HAP-1 (cell line): ENCODE results near the gene EPOP.

Source experiments
- DNase-seq, 2 experiments: peaks; one replicate each; pipeline ENCODE4 v3.0.0-alpha.2; 2016 to 2020; ENCODE audit warnings: low spot score in 2 of 2
- H3K27me3 ChIP-seq: fragments of 250-450 bp; sonication (Bioruptor Pico); 2 replicates; pipeline ENCODE4 v1.5.1; 2020; ENCODE audit warnings: low read depth, mild to moderate bottlenecking, moderate library complexity
- H3K36me3 ChIP-seq: fragments of 250-450 bp; sonication (Bioruptor Pico); replicated peaks from 2 replicates; pipeline ENCODE4 v1.5.1; 2020; ENCODE audit warnings: mild to moderate bottlenecking
- H3K4me1 ChIP-seq: fragments of 250-450 bp; sonication (Bioruptor Pico); 2 replicates; pipeline ENCODE4 v1.5.1; 2020; ENCODE audit warnings: mild to moderate bottlenecking
- H3K4me3 ChIP-seq: fragments of 250-450 bp; sonication (Bioruptor Pico); 2 replicates; pipeline ENCODE4 v1.5.1; 2020; ENCODE audit warnings: mild to moderate bottlenecking, moderate library complexity
- H3K9me3 ChIP-seq: fragments of 250-450 bp; sonication (Bioruptor Pico); 2 replicates; pipeline ENCODE4 v1.5.1; 2020; ENCODE audit warnings: mild to moderate bottlenecking, moderate library complexity
- in situ Hi-C: fragments of 300-500 bp; cut with MboI; formaldehyde crosslinking; loops from 3 replicates; pipeline ENCODE4 v1.14.3; 2020; ENCODE audit warnings: low sequenced_read_pairs, inconsistent platforms, mixed read lengths

The EPOP gene

DNA sequence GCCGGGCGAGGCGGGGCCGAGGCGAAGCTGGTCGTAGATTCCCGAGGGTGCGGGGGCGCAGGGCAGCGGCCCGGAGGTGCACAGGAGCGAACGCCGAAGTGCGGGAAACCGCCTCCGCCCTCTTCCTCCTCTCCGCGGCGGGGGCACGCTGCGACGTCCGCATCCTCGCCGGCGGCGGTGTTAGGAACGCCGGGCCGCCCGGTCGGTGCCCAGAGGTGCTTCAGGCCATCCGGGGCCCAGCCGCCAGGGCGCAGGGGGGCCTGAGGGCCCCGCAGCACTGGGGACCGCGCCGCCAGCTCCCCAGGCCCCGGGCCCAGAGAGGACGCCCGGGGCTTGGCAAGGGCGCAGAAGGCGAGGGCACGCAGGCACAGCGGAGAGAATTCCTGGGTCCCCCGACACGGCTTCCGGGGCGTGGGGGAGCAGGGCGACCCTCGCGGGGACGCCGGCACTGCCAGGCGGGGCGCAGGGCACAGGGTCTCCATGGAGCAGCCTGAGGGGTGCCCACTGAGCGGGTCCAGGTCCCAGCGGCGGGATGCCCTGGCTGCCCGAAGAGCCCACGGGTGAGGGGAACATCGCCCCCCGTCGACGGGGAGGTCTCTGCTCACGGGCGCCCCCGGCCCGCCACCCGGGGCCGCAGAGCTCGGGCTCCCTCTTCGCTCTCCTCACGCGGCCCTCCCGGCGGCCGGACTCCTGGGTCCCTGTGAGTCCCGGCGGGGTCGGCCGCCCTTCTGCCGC, 576 bp downstream of the EPOP start:
- in situ Hi-C loops, result no loop called here
- peak in 1 of 2 experiments; percentile 40 for DNase-seq
- Histone ChIP-seq H3K9me3 (no peaks in the 10 kb centered on the region), H3K36me3 (no peaks in the 10 kb centered on the region), H3K4me3 (peak overlapping the region; percentile 65), H3K27me3 (0 out of 2 replicates have a peak, but pooled peaks cover 3% of the 10 kb centered on the region), H3K4me1 (peaks cover 14% of the 10 kb centered on the region)

DNA sequence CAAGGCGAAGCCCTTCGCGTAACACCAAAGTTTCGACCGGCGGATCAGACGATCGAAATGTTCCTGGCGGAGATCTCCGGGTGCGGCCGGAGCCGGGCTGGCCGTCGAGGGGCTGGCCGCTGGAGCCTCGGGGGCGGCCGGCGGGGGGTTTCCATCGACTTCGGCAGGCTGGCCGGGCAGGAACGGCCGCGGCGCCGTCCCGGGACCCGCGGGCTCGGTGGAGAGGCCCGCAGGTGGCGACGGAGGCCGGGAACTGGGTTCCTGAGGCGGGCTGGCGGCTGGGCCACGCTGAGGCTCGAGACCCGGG, 1.1 kb downstream of the EPOP start:
- in situ Hi-C loops, result no loop called here
- H3K9me3 ChIP-seq, result no peaks in the 10 kb centered on the region
- peak overlapping the region; percentile 65 for H3K4me3 ChIP-seq
- DNase-seq, result peak in 1 of 2 experiments; percentile 42
- peaks cover 14% of the 10 kb centered on the region for H3K4me1 ChIP-seq
- no peaks in the 10 kb centered on the region for H3K36me3 ChIP-seq
- 0 out of 2 replicates have a peak, but pooled peaks cover 3% of the 10 kb centered on the region for H3K27me3 ChIP-seq

GRCh38 chr17:38672788-38673706, 1.7 kb downstream of the EPOP start:
- H3K36me3 ChIP-seq, result no peaks in the 10 kb centered on the region
- H3K4me1 ChIP-seq, result peaks cover 14% of the 10 kb centered on the region
- DNase-seq, result no peak
- H3K9me3 ChIP-seq, result no peaks in the 10 kb centered on the region
- in situ Hi-C loops, result no loop called here
- H3K27me3 ChIP-seq, result 0 out of 2 replicates have a peak, but pooled peaks cover 3% of the 10 kb centered on the region
- peak overlapping the region; percentile 65 for H3K4me3 ChIP-seq

DNA sequence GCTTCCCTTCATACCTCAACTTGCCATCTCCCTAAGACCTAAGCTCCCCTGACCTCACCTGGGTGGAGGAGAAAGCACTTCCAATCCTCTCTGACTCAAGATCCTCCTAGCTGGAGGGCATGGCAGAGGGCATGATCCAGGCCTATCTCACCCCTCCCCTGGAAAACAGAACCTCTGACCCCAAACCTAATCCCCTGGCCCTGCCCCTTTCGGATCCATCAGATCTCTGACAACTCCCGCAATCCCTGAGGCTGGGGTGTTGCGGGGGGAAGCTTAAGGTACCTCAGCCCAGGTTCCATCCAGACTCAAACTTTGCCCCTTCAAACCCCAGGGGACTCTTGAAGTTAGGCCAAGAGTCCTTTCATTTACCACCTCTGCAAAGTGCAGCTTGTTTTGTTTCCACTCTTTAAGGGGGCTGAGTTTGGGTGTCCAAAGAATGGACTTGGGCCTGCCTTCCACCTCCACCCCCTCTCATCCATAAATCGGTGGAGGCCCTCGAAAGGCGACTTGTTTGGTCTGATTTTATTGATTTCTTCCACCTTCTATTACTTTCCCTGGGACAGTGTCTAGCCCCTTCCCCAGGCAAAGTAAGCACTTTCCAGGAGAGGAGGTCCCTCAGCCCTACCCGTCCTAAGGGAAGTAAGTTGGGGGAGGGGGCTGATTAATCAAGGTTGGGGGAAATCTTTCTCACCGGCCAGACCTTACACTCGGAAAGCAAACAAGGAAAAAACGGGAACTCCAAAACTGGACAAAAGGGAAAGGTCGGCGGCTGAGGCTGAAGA, 2.6 kb downstream of the EPOP start:
- 0 out of 2 replicates have a peak, but pooled peaks cover 3% of the 10 kb centered on the region for H3K27me3 ChIP-seq
- no peaks in the 10 kb centered on the region for H3K36me3 ChIP-seq
- H3K4me1 ChIP-seq, result peaks cover 12% of the 10 kb centered on the region
- in situ Hi-C loops, result no loop called here
- no peaks in the 10 kb centered on the region for H3K9me3 ChIP-seq
- no peak for DNase-seq
- peak overlapping the region; percentile 65 for H3K4me3 ChIP-seq

GRCh38 chr17:38669520-38669919, 5.2 kb downstream of the EPOP start:
- Histone ChIP-seq H3K27me3 (0 out of 2 replicates have a peak, but pooled peaks cover 3% of the 10 kb centered on the region), H3K36me3 (no peaks in the 10 kb centered on the region), H3K9me3 (no peaks in the 10 kb centered on the region), H3K4me1 (peaks cover 7% of the 10 kb centered on the region; the same call in 1 of the 2 replicates), H3K4me3 (no peak overlapping the region)
- no peak for DNase-seq
- in situ Hi-C loops, result loop anchor here (5.0 to 10.0 kb wide), 3 partner anchors 117 to 245 kb away; partner anchors contain the start of gene ARHGAP23

- H3K9me3 ChIP-seq, result no peaks in the 10 kb centered on the region
- in situ Hi-C loops, result loop anchor here (5.0 to 10.0 kb wide), 3 partner anchors 115 to 243 kb away; partner anchors contain the start of gene ARHGAP23
- H3K4me3 ChIP-seq, result no peak overlapping the region
- H3K4me1 ChIP-seq, result peaks cover 7% of the 10 kb centered on the region; the same call in 1 of the 2 replicates
- H3K27me3 ChIP-seq, result 0 out of 2 replicates have a peak, but pooled peaks cover 3% of the 10 kb centered on the region
- H3K36me3 ChIP-seq, result no peaks in the 10 kb centered on the region
- DNase-seq, result no peak
Observed at GRCh38 chr17:38667787-38668122, 7.0 kb downstream of the EPOP start.

DNA sequence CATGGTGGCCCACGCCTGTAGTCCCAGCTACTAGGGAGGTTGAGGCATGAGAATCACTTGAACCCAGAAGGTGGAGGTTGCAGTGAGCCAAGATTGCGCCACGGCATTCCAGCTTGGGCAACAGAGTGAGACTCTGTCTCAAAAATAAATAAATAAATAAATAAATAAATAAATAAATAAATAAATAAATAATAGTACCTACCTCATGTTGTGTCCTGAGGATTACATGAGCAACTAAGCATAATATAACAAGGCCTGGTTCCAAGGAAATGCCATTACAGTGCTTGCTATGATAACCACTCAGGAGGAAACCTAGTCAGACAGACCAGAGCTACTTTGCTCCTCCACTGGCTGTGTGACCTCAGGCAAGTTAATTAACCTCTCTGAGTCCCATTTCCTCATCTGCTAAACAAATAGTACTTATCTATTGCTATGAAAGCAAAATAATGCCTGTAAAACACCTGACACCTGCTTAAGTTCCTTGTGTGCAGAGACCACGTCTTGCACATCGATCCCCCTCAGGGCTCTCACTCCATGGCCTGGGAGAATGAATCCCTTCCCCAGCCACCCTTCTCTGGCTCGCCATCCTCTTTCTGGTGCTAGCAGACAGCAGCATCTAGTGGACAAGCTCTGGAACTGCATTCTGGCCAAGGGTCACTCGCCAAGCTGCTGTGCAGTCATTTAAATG, 7.5 kb downstream of the EPOP start:
- in situ Hi-C loops, result loop anchor here (5.0 to 10.0 kb wide), 3 partner anchors 115 to 242 kb away; partner anchors contain the start of gene ARHGAP23
- H3K36me3 ChIP-seq, result no peaks in the 10 kb centered on the region
- DNase-seq, result peak; percentile 75 to 85
- H3K4me1 ChIP-seq, result peaks cover 6% of the 10 kb centered on the region; the same call in 1 of the 2 replicates
- no peak overlapping the region for H3K4me3 ChIP-seq
- no peaks in the 10 kb centered on the region for H3K9me3 ChIP-seq
- H3K27me3 ChIP-seq, result 0 out of 2 replicates have a peak, but pooled peaks cover 3% of the 10 kb centered on the region

- H3K9me3 ChIP-seq, result no peaks in the 10 kb centered on the region
- no peaks in the 10 kb centered on the region for H3K4me1 ChIP-seq
- in situ Hi-C loops, result loop anchor here (10.0 kb wide), 1 partner anchor 239 kb away; the partner anchor contains the start of gene ARHGAP23
- no peak overlapping the region for H3K4me3 ChIP-seq
- H3K27me3 ChIP-seq, result no peaks in the 10 kb centered on the region
- DNase-seq, result no peak
- H3K36me3 ChIP-seq, result no peaks in the 10 kb centered on the region
Observed at GRCh38 chr17:38663964-38664644, 10.7 kb downstream of the EPOP start.

DNA sequence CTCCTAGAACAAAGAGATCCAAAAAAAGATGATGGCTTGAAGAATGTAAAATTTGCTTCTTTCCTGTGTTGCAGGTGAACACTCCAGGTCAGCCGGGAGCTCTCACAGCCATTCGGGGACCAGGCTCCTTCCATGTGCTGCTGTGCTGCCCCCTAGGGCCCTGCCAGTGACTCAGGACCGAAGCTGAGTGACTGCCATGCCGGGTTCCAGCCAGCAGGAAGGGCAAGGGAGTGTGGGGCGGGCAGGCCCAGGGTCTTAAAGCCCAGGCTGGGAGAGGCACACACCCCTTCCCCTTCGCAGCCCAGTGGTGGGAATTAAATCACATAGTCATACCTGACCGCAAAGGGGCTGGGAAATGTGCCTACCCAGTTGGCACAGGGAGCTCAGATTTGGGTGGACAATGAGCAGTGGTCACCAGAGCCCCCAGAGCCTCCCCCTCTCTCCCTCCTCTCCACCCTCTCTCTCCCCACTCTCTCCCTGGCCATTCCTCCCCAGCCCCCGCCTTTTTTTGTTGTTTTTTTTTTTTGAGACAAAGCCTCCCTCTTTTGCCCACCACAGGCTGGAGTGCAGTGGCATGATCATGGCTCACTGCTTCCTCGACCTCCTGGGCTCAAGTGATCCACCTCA, 11.5 kb downstream of the EPOP start:
- in situ Hi-C loops, result loop anchor here (10.0 kb wide), 1 partner anchor 238 kb away; the partner anchor contains the start of gene ARHGAP23
- Histone ChIP-seq H3K27me3 (no peaks in the 10 kb centered on the region), H3K9me3 (no peaks in the 10 kb centered on the region), H3K4me1 (no peaks in the 10 kb centered on the region), H3K4me3 (no peak overlapping the region), H3K36me3 (no peaks in the 10 kb centered on the region)
- DNase-seq, result peak; percentile 75 to 90

- Histone ChIP-seq H3K36me3 (no peaks in the 10 kb centered on the region), H3K27me3 (no peaks in the 10 kb centered on the region), H3K4me3 (no peak overlapping the region), H3K9me3 (no peaks in the 10 kb centered on the region), H3K4me1 (no peaks in the 10 kb centered on the region)
- in situ Hi-C loops, result loop anchor here (10.0 kb wide), 1 partner anchor 236 kb away; the partner anchor contains the start of gene ARHGAP23
- no peak for DNase-seq
Observed at GRCh38 chr17:38660097-38661025, 14.4 kb downstream of the EPOP start.

DNA sequence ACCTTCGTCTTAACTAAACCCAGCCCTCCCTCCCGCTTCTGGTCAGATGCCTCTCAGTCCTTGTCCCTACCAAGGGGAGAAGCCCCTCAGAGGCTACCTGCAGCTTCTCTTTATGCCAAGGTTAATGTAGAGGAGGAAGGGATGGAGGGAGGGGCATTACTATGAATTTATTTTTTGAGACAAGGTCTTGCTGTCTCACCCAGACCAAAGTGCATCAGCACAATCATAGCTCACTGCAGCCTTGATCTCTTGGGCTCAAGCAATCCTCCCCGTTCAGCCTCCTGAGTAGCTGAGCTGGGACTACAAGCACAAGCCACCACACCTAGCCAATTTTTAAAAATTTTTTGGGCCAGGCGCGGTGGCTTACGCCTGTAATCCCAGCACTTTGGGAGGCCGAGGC, 15.3 kb downstream of the EPOP start:
- in situ Hi-C loops, result no loop called here

More for the DNA sequence above, 15.3 kb downstream of the EPOP start:
- Histone ChIP-seq H3K27me3 (no peaks in the 10 kb centered on the region), H3K36me3 (no peaks in the 10 kb centered on the region), H3K4me1 (no peaks in the 10 kb centered on the region), H3K9me3 (no peaks in the 10 kb centered on the region), H3K4me3 (no peak overlapping the region)
- DNase-seq, result no peak
